Germinal center (tissue), 1 donor: ENCODE data around the gene MORN3.
"Not testable (repeated sequence)": the region's sequence is repeated elsewhere in the genome, so short reads cannot be mapped to it uniquely, and the experiment has no call there.

Experiments used
- DNase-seq: peaks from one replicate; pipeline ENCODE4 v3.0.0; 2012; ENCODE audit warnings: mixed read lengths, low spot score

Gene MORN3

GRCh38 chr12:121638298-121639202 lies 30.9 kb downstream of the MORN3 start:
- DNase-seq = no peak

DNA sequence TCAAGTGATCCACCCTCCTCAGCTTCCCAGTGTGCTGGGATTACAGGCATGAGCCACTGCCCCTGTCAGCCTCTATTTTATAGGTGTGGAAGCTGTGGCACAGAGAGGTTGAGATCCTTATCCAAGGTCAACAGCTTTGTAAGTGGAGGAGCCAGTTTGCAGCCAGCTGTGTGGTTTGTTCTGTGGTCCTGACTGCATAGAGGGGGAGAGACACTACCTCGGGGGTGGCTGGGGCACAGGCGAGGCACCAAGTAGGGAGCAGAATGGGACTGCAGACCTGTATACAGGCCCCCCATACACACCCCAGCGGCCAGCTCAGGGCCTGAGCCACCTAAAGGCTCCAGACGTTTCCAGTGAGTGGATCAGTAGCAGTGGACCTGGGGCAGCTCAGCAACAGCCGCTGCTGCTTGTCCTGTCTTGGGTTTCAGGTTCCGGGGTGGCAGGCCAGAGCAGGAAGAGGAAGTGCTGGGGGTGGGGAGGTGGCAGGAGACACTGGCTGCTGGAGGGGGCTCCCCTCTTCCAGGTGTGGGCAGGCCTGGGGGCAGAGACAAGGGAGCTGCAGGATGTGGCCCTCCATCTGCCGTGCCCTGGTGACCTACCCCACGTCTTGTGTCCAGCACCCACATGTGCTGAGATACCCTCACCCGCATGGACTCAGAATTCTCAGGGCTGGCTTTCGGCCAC lies 32.1 kb downstream of the MORN3 start:
- DNase-seq = peak; percentile 69

GRCh38 chr12:121634836-121635235 lies 34.6 kb downstream of the MORN3 start:
- DNase-seq = no peak

- DNase-seq = not testable (repeated sequence)
Observed at GRCh38 chr12:121633833-121634196, 35.6 kb downstream of the MORN3 start.

DNA sequence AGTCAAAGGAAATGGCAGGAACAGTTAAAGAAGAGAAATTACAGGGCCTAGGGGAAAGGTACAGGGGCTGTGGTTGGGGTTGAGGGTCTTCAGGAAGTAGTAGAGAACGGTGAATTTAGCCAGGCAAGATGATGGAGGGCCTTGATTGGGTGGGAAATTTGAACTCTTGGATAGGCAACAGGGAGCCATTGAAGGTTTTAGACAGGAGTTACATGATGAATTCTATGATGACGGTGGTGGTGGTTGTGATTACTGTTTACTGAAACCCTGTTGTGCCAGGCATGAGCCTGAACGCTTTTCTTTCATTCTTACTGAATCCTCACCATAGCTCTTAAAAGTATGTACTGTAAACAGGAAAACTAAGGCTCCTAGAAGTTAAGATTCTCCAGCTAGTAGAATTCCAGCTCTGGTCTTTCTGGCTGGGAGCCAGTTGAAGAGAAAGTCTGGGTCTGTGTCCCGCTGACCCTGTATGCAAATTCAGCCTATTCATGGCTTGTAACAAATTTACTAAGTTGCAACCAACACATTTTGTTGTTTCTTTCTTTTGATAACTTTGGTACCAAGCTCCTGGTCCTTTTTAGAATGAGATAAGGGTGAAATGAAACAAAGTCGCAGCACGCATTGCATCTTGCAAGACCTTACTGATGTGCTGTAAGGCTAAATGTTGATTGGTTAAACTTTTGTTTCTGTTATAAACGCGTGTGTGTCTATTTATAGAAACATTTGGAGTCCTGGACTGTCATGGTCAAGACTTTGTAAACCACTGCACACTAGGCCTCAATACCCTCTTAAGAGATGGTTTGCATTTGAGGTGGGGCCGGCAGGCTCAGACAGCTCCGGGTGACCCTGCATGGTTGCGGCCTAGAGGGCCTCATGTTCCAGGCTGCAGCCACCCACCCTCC lies 37.1 kb downstream of the MORN3 start:
- no peak for DNase-seq

DNA sequence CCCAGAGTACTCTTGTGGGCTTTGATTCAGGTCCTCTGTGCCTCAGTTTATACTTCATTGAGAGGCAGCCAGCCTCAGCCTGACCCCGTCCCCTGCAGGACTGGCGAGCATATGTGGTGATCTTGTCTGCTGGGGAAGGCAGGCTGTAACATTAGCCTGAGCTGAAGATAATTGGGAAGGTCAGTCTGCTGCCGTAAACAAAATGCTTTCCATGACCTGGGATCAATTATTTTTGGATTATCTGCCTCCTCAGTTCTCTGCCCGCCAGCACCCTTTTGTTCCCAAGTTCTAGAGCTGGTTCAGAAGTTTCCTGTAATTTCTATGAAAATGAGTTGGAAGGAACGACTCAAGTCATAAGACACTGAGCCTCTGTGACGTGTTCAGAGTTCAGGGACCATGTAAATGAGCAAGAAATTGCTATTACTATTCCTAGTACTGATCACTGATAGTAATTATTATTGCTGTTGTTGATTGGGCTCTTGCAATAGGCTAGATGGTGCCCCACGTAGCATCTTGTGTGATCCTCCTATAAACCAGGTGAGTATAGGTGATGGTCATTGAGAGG lies 38.6 kb downstream of the MORN3 start:
- no peak for DNase-seq

DNA sequence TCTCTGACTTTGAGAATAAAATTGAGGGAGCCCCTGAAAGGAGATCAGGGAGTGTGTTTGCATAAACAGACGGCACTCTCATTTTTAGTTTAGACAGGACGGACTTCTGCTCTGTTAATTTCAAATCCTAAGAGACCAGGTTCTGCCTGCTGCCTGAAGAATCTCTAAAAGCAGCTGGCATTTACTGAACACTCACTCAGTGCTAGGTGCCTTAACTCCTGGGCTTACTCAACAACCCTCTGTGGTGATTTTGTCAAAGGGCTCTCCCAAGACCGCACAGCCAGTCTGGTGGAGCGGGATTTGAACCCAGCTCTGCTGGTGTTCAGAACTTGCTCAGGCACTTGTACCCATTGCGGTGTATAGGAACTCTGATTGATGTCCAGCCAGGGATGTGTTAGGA lies 40.9 kb downstream of the MORN3 start:
- DNase-seq = peak; percentile 63

DNA sequence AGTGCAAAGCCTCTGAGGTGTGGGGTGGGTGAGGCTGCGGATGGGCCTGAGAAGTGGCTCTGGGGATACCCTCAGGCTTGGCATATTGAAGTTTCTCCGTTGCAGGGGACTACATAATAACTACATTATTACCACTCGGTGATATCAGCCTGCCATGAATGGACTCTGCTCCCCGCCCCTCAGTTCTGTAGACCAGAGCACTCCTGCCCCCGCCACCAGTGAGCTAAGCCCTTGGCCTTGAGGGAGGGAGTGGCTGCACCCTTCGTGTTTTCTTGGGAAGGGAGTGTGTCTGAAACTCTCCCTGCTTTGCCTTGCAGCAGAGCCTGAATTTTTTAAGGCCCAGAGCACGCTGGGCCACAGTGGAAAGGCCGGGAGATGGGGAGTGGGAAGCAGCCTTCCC lies 41.4 kb downstream of the MORN3 start:
- peak; percentile 33 for DNase-seq

GRCh38 chr12:121626853-121627640 lies 42.4 kb downstream of the MORN3 start:
- peak; percentile 69 for DNase-seq

- DNase-seq = peak; percentile 96
Observed at GRCh38 chr12:121626087-121626852, 43.2 kb downstream of the MORN3 start, which contains the start of gene ORAI1. Gene ORAI1 (plus strand): TSS chr12:121626530.

DNA sequence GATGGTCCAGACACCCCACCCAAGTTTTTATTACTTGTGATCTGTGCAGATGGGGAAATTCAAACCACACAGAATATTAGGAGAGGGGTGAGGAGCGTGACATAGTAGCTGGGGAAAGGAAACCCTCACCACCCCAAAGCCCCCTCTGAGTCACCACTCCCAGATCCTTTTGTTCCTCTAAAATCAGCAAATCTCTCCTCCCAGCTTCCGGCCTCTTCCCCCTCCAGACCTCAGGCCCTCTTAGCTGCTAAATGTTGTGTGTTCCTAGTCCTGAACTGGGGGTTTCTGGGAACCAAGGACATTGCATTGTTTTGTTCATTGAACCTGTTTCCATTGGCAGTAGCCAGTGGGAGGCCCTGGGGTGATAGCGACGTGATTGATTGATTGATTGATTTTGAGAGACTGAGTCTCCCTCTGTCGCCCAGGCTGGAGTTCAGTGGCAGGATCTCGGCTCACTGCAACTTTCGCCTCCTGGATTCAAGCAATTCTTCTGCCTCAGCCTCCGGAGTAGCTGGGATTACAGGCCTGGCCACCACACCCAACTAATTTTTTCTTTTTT lies 49.0 kb downstream of the MORN3 start:
- no peak for DNase-seq

DNA sequence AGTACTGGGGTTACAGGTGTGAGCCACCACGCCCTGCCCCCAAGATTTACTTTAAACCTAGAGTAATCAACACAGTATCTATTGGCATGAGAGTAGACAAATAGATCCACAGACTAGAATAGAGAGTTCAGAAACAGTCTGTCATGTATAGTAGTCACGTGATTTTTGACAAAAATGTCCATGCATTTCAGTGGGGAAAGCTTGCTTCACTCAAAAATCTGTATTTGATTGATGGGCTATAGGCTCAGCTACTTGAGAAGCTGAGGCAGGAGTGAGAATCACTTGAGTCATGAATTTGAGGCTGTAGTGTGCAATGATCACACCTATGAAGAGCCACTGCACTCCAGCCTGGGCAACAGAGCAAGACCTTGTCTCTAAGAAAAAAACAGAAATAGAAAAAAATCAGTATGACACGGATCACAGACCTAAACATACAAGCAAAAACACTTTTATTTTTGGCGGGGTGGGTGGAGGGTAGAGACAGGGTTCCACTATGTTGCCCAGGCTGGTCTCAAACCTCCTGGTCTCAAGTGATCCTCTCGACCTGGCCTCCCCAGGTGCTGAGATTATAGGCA lies 50.7 kb downstream of the MORN3 start:
- DNase-seq = no peak

GRCh38 chr12:121614872-121615467 lies 54.5 kb downstream of the MORN3 start:
- DNase-seq = no peak

DNA sequence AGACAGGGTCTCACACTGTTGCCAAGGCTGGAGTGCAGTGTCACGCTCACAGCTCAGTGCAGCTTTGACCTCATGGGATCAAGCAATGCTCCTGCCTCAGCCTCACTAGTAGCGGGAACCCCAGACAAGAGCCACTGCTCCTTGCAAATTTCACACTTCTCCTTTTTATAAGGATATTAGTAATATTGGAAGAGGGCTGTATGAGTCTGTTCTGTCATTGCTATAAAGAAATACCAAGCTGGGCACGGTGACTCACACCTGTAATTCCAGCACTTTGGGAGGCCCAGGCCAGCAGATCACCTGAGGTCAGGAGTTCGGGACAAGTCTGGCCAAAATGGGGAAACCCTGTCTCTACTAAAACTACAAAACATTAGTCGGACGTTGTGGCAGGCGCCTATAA lies 56.0 kb downstream of the MORN3 start:
- DNase-seq = no peak

DNA sequence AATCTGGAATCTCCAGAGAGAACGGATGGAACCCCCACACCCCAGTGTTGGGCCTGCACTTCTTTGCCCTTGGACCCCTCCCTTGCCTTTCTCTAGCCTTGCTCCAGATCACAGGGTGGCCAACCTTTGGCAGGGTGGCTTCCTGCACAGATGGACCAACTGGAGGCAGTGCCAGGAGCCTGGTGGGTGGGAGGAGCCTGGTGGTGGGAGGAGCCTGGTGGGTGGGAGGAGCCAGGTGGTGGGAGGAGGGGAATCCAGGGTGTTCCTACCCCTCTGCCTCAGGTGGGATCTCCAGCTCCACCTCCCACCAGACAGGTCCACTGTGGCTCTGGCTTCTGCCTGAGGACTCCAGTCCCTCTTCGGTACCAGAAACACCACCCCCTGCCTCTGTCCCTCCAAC lies 58.1 kb downstream of the MORN3 start:
- DNase-seq = peak; percentile 47

GRCh38 chr12:121610239-121611149 lies 59.0 kb downstream of the MORN3 start:
- DNase-seq = no peak

DNA sequence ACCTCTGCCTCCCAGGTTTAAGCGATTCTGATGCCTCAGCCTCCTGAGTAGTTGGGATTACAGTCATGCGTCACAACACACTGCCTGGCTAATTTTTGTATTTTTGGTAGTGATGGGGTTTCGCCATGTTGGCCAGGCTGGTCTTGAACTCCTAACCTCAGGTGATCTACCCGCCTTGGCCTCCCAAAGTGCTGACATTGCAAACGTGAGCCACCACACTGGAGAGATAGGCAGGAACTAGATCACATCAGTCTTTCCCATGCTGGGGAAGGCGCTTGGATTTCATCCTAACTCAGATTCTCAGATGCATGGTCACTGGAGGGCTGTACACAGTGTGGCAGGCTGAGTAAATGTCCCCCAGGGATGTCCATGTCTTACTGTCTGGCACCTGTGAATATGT lies 61.2 kb downstream of the MORN3 start:
- DNase-seq = no peak

DNA sequence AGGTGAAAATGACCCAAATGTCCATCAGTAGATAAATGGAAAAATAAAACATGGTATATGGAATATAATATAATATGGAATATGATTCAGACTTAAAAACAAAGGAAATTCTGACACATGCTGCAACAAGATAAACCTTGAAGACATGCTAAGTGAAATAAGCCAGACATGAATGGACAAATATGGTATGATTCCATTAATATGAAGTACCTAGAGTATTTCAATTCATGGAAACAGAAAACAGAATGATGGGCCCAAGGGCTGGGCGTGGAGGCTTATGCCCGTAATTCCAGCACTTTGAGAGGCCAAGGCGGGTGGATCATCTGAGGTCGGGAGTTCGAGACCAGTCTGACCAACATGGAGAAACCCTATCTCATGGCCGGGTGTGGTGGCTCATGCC lies 65.9 kb downstream of the MORN3 start:
- DNase-seq = no peak
